HEK293 (cell line): Measurements from ENCODE around the gene EXOSC1.
A peak's percentile ranks its signal among the peaks of the same experiment; 100 is the strongest.

Experiments used
- EGR2 ChIP-seq: fragments of 450-650 bp; formaldehyde crosslinking; IDR thresholded peaks from 2 replicates; pipeline ENCODE4 v1.5.1; 2016; ENCODE audit warnings: low read depth, missing biosample characterization, missing genetic modification characterization
- KLF16 ChIP-seq: fragments of 450-650 bp; formaldehyde crosslinking; IDR thresholded peaks from 2 replicates; pipeline ENCODE4 v1.5.1; 2017; ENCODE audit warnings: missing biosample characterization, missing genetic modification characterization
- MZF1 ChIP-seq: fragments of 450-650 bp; formaldehyde crosslinking; IDR thresholded peaks from 2 replicates; pipeline ENCODE4 v1.5.1; 2017; ENCODE audit warnings: missing biosample characterization, missing genetic modification characterization, borderline replicate concordance
- PBX3 ChIP-seq: sonication (generic); formaldehyde crosslinking; IDR thresholded peaks from 2 replicates; pipeline ENCODE4 v1.8.1; 2022; ENCODE audit warnings: mild to moderate bottlenecking, moderate library complexity, missing genetic modification reagents
- PRDM1 ChIP-seq: fragments of 450-650 bp; formaldehyde crosslinking; IDR thresholded peaks from 2 replicates; pipeline ENCODE4; 2016; ENCODE audit warnings: missing biosample characterization, missing genetic modification characterization
- SALL2 ChIP-seq: fragments of 450-650 bp; formaldehyde crosslinking; IDR thresholded peaks from 2 replicates; pipeline ENCODE4 v1.5.0; 2017; ENCODE audit warnings: missing biosample characterization, mild to moderate bottlenecking, missing genetic modification characterization, borderline replicate concordance
- SCRT1 ChIP-seq: fragments of 450-650 bp; formaldehyde crosslinking; IDR thresholded peaks from 2 replicates; pipeline ENCODE4 v1.5.1; 2016; ENCODE audit warnings: missing biosample characterization, missing genetic modification characterization, borderline replicate concordance
- ZBTB44 ChIP-seq: fragments of 450-650 bp; IDR thresholded peaks from 2 replicates; pipeline ENCODE4 v1.5.1; 2018; ENCODE audit warnings: missing biosample characterization, mild to moderate bottlenecking, missing genetic modification characterization
- ZNF155 ChIP-seq: fragments of 450-650 bp; formaldehyde crosslinking; IDR thresholded peaks from 2 replicates; pipeline ENCODE4 v1.5.1; 2016; ENCODE audit warnings: missing biosample characterization, missing genetic modification characterization
- ZNF24 ChIP-seq: fragments of 450-650 bp; formaldehyde crosslinking; IDR thresholded peaks from 2 replicates; pipeline ENCODE4 v1.5.1; 2016; ENCODE audit warnings: missing biosample characterization, missing genetic modification characterization
- ZNF423 ChIP-seq: fragments of 450-650 bp; formaldehyde crosslinking; IDR thresholded peaks from 2 replicates; pipeline ENCODE4 v1.5.1; 2016; ENCODE audit warnings: missing biosample characterization, missing genetic modification characterization
- ZNF433 ChIP-seq: fragments of 450-650 bp; formaldehyde crosslinking; IDR thresholded peaks from 2 replicates; pipeline ENCODE4 v1.5.1; 2016; ENCODE audit warnings: missing biosample characterization, missing genetic modification characterization, low read depth
- ZNF544 ChIP-seq: fragments of 450-650 bp; formaldehyde crosslinking; IDR thresholded peaks from 2 replicates; pipeline ENCODE4 v1.5.0; 2017; ENCODE audit warnings: missing biosample characterization, missing genetic modification characterization
- ZNF658 ChIP-seq: fragments of 450-650 bp; formaldehyde crosslinking; IDR thresholded peaks from 2 replicates; pipeline ENCODE4; 2016; ENCODE audit warnings: missing biosample characterization, missing genetic modification characterization
- ZSCAN5A ChIP-seq: fragments of 450-650 bp; formaldehyde crosslinking; IDR thresholded peaks from 2 replicates; pipeline ENCODE4 v1.5.1; 2016; ENCODE audit warnings: missing biosample characterization, missing genetic modification characterization
- TF ChIP-seq, protein P1 (sequence below): fragments of 450-650 bp; formaldehyde crosslinking; conservative IDR thresholded peaks from 2 replicates; pipeline ENCODE4 v1.5.1; 2016; ENCODE audit warnings: low read depth, missing biosample characterization, missing genetic modification characterization
- TF ChIP-seq, protein P2 (sequence below): fragments of 450-650 bp; formaldehyde crosslinking; IDR thresholded peaks from 2 replicates; pipeline ENCODE4 v1.5.1; 2016; ENCODE audit warnings: missing biosample characterization, missing genetic modification characterization
- TF ChIP-seq, protein P3 (sequence below): fragments of 450-650 bp; formaldehyde crosslinking; IDR thresholded peaks from 2 replicates; pipeline ENCODE4 v1.5.1; 2017; ENCODE audit warnings: missing biosample characterization, mild to moderate bottlenecking, missing genetic modification characterization, moderate library complexity
- TF ChIP-seq, protein P4 (sequence below): fragments of 450-650 bp; formaldehyde crosslinking; IDR thresholded peaks from 2 replicates; pipeline ENCODE4 v1.5.1; 2016; ENCODE audit warnings: missing biosample characterization, missing genetic modification characterization

EXOSC1 gene

GRCh38 chr10:97434055-97434454 is 11.8 kb downstream of the EXOSC1 start (continued):
- TF ChIP-seq, protein P1, sequence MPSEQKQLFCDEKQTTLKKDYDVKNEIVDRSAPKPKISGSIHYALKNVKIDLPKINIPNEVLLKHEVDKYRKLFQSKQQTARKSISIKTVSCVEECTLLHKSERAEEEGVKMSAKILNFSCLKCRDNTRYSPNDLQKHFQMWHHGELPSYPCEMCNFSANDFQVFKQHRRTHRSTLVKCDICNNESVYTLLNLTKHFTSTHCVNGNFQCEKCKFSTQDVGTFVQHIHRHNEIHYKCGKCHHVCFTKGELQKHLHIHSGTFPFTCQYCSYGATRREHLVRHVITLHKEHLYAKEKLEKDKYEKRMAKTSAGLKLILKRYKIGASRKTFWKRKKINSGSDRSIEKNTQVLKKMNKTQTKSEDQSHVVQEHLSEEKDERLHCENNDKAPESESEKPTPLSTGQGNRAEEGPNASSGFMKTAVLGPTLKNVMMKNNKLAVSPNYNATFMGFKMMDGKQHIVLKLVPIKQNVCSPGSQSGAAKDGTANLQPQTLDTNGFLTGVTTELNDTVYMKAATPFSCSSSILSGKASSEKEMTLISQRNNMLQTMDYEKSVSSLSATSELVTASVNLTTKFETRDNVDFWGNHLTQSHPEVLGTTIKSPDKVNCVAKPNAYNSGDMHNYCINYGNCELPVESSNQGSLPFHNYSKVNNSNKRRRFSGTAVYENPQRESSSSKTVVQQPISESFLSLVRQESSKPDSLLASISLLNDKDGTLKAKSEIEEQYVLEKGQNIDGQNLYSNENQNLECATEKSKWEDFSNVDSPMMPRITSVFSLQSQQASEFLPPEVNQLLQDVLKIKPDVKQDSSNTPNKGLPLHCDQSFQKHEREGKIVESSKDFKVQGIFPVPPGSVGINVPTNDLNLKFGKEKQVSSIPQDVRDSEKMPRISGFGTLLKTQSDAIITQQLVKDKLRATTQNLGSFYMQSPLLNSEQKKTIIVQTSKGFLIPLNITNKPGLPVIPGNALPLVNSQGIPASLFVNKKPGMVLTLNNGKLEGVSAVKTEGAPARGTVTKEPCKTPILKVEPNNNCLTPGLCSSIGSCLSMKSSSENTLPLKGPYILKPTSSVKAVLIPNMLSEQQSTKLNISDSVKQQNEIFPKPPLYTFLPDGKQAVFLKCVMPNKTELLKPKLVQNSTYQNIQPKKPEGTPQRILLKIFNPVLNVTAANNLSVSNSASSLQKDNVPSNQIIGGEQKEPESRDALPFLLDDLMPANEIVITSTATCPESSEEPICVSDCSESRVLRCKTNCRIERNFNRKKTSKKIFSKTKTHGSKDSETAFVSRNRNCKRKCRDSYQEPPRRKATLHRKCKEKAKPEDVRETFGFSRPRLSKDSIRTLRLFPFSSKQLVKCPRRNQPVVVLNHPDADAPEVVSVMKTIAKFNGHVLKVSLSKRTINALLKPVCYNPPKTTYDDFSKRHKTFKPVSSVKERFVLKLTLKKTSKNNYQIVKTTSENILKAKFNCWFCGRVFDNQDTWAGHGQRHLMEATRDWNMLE (tag by site-specific recombination): no peak
- TF ChIP-seq ZNF544 (tag by site-specific recombination) (no peak), ZNF24 (tag by site-specific recombination) (no peak), EGR2 (tag by site-specific recombination) (no peak), ZSCAN5A (tag by site-specific recombination) (no peak), SALL2 (tag by site-specific recombination) (no peak), ZBTB44 (tag by site-specific recombination) (no peak), PRDM1 (tag by site-specific recombination) (peak; percentile 75), SCRT1 (peak; percentile 82; the same call in 1 of the 2 replicates), PBX3 (CRISPR knock-in tag) (no peak), ZNF433 (tag by site-specific recombination) (no peak), KLF16 (tag by site-specific recombination) (no peak), ZNF155 (tag by site-specific recombination) (no peak), ZNF423 (tag by site-specific recombination) (no peak), ZNF658 (no peak), MZF1 (tag by site-specific recombination) (peak; percentile 92; the same call in 1 of the 2 replicates)
- TF ChIP-seq, protein P2, sequence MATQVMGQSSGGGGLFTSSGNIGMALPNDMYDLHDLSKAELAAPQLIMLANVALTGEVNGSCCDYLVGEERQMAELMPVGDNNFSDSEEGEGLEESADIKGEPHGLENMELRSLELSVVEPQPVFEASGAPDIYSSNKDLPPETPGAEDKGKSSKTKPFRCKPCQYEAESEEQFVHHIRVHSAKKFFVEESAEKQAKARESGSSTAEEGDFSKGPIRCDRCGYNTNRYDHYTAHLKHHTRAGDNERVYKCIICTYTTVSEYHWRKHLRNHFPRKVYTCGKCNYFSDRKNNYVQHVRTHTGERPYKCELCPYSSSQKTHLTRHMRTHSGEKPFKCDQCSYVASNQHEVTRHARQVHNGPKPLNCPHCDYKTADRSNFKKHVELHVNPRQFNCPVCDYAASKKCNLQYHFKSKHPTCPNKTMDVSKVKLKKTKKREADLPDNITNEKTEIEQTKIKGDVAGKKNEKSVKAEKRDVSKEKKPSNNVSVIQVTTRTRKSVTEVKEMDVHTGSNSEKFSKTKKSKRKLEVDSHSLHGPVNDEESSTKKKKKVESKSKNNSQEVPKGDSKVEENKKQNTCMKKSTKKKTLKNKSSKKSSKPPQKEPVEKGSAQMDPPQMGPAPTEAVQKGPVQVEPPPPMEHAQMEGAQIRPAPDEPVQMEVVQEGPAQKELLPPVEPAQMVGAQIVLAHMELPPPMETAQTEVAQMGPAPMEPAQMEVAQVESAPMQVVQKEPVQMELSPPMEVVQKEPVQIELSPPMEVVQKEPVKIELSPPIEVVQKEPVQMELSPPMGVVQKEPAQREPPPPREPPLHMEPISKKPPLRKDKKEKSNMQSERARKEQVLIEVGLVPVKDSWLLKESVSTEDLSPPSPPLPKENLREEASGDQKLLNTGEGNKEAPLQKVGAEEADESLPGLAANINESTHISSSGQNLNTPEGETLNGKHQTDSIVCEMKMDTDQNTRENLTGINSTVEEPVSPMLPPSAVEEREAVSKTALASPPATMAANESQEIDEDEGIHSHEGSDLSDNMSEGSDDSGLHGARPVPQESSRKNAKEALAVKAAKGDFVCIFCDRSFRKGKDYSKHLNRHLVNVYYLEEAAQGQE (tag by site-specific recombination): no peak
- TF ChIP-seq, protein P3, sequence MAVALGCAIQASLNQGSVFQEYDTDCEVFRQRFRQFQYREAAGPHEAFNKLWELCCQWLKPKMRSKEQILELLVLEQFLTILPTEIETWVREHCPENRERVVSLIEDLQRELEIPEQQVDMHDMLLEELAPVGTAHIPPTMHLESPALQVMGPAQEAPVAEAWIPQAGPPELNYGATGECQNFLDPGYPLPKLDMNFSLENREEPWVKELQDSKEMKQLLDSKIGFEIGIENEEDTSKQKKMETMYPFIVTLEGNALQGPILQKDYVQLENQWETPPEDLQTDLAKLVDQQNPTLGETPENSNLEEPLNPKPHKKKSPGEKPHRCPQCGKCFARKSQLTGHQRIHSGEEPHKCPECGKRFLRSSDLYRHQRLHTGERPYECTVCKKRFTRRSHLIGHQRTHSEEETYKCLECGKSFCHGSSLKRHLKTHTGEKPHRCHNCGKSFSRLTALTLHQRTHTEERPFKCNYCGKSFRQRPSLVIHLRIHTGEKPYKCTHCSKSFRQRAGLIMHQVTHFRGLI (tag by site-specific recombination): no peak
- TF ChIP-seq, protein P4, sequence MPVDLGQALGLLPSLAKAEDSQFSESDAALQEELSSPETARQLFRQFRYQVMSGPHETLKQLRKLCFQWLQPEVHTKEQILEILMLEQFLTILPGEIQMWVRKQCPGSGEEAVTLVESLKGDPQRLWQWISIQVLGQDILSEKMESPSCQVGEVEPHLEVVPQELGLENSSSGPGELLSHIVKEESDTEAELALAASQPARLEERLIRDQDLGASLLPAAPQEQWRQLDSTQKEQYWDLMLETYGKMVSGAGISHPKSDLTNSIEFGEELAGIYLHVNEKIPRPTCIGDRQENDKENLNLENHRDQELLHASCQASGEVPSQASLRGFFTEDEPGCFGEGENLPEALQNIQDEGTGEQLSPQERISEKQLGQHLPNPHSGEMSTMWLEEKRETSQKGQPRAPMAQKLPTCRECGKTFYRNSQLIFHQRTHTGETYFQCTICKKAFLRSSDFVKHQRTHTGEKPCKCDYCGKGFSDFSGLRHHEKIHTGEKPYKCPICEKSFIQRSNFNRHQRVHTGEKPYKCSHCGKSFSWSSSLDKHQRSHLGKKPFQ (tag by site-specific recombination): no peak
